CD4-positive, alpha-beta T cell (primary cell): ENCODE results near the gene ARHGAP15. TPM values are rescaled to one million over a fixed set of nuclear protein-coding genes. Genes with fewer than 3 reads are reported as not detected.

Source experiments
- ATAC-seq: fragments of 200-7000 bp; cut with Tn5 transposase; one replicate; pipeline ENCODE4 v1.10.0; 2022; ENCODE audit warnings: mild to moderate bottlenecking; ENCODE audit not compliant: poor library complexity
- CTCF ChIA-PET: fragments of 350-600 bp; sonication (Branson Sonifier 250); formaldehyde crosslinking; loops from one replicate; lab custom pipeline; 2021; ENCODE audit warnings: antibody characterized with exemption, inconsistent platforms; lab: Charles Lee
- POLR2A ChIA-PET: fragments of 350-600 bp; sonication (Branson Sonifier 250); formaldehyde crosslinking; loops from one replicate; lab custom pipeline; 2021; ENCODE audit warnings: antibody characterized with exemption, inconsistent platforms; lab: Charles Lee
- DNase-seq, 14 experiments: peaks; one replicate each; pipeline ENCODE4 v3.0.0-alpha.2; 2013 to 2020; ENCODE audit warnings: mixed read lengths in 2 of 14
- H3K27ac ChIP-seq, 2 donors: one replicate each; pipeline versions ENCODE4 v1.5.1 to v1.7.0; 2013; ENCODE audit warnings: low read length in 2 of 2, low read depth in 1 of 2, mild to moderate bottlenecking in 1 of 2
- H3K27me3 ChIP-seq, 2 experiments: 1 replicate in 1 of 2; 2 replicates in 1 of 2; pipeline versions ENCODE4 v1.6.1 to v1.7.0; 2013; ENCODE audit warnings: low read length in 2 of 2, control low read depth in 1 of 2, mild to moderate bottlenecking in 1 of 2, moderate library complexity in 1 of 2; ENCODE audit not compliant: insufficient read depth in 2 of 2, control insufficient read depth in 1 of 2
- H3K36me3 ChIP-seq: one replicate; pipeline ENCODE4 v1.6.1; 2013; ENCODE audit warnings: low read length, control low read depth; ENCODE audit not compliant: insufficient read depth
- H3K4me1 ChIP-seq: one replicate; pipeline ENCODE4 v1.6.1; 2013; ENCODE audit warnings: low read length, control low read depth; ENCODE audit not compliant: insufficient read depth
- H3K4me3 ChIP-seq: one replicate; pipeline ENCODE4 v1.5.1; 2013; ENCODE audit warnings: mild to moderate bottlenecking, low read length, moderate library complexity
- H3K9me3 ChIP-seq, 2 experiments: 1 replicate in 1 of 2; 2 replicates in 1 of 2; pipeline versions ENCODE4 v1.6.1 to v1.7.0; 2013; ENCODE audit warnings: low read length in 2 of 2, mild to moderate bottlenecking in 2 of 2, control low read depth in 1 of 2, moderate library complexity in 1 of 2; ENCODE audit not compliant: control insufficient read depth in 1 of 2, insufficient read depth in 1 of 2
- H3K27ac Mint-ChIP-seq: one replicate; pipeline ENCODE4 v1.8.0; 2020; ENCODE audit warnings: mixed read lengths
- H3K27me3 Mint-ChIP-seq: one replicate; pipeline ENCODE4 v1.8.0; 2021; ENCODE audit warnings: mixed read lengths
- H3K36me3 Mint-ChIP-seq: one replicate; pipeline ENCODE4 v1.8.0; 2021; ENCODE audit warnings: low read depth, mixed read lengths
- H3K4me1 Mint-ChIP-seq: one replicate; pipeline ENCODE4 v1.8.0; 2021; ENCODE audit warnings: low read depth, mixed read lengths
- H3K4me3 Mint-ChIP-seq: one replicate; pipeline ENCODE4 v1.8.0; 2020; ENCODE audit warnings: mild to moderate bottlenecking, mixed read lengths
- H3K9me3 Mint-ChIP-seq: one replicate; pipeline ENCODE4 v1.8.0; 2020; ENCODE audit warnings: mixed read lengths
- CTCF ChIP-seq: fragments of 200-600 bp; IDR thresholded peaks from one replicate; pipeline ENCODE4 v1.8.0; 2022; ENCODE audit warnings: antibody characterized with exemption, mild to moderate bottlenecking
- intact Hi-C, 2 experiments: fragments of 100-400 bp; cut with DNase I in 1 of 2; cut with micrococcal nuclease in 1 of 2; formaldehyde crosslinking; loops; one replicate each; pipeline versions ENCODE4 v1.15.1 to v1.9.0; 2023 to 2025; cut with DNase I, micrococcal nuclease
- total RNA-seq, 174 experiments: library from RNA in 2 of 174; stranded (reverse) in 2 of 174; gene quantifications; one replicate each; pipeline ENCODE4 v1.2.3 and lab custom pipeline; 2021 to 2026

The ARHGAP15 gene
- total RNA-seq, 2 experiments from 2014 or later: 158 to 165 TPM

- Mint-ChIP-seq H3K36me3 (peaks cover 88% of the 10 kb centered on the region), H3K27me3 (no peaks in the 10 kb centered on the region), H3K4me1 (peaks cover 18% of the 10 kb centered on the region), H3K4me3 (no peak overlapping the region), H3K27ac (no peak overlapping the region), H3K9me3 (no peaks in the 10 kb centered on the region)
- Histone ChIP-seq H3K4me1 (no peaks in the 10 kb centered on the region), H3K4me3 (no peak overlapping the region), H3K36me3 (peaks cover 58% of the 10 kb centered on the region), H3K9me3 (no peaks in the 10 kb centered on the region), H3K27ac (no peak overlapping the region), H3K27me3 (no peaks in the 10 kb centered on the region)
- intact Hi-C loops: no loop called here
- ATAC-seq: no peak
- CTCF ChIA-PET: no interaction called here
- no peak for TF ChIP-seq CTCF
- POLR2A ChIA-PET: no interaction called here
- no peak for DNase-seq
Measured at GRCh38 chr2:143623231-143623908, 494.2 kb downstream of the ARHGAP15 start.

GRCh38 chr2:143623909-143624260 is 494.7 kb downstream of the ARHGAP15 start:
- H3K4me1 Mint-ChIP-seq: peaks cover 18% of the 10 kb centered on the region
- peaks cover 58% of the 10 kb centered on the region for H3K36me3 ChIP-seq
- H3K4me1 ChIP-seq: no peaks in the 10 kb centered on the region
- CTCF ChIA-PET: no interaction called here
- no peak overlapping the region for H3K27ac ChIP-seq
- DNase-seq: no peak
- no peaks in the 10 kb centered on the region for H3K9me3 Mint-ChIP-seq
- TF ChIP-seq CTCF: no peak
- no peaks in the 10 kb centered on the region for H3K27me3 Mint-ChIP-seq
- H3K36me3 Mint-ChIP-seq: peaks cover 92% of the 10 kb centered on the region
- ATAC-seq: no peak
- intact Hi-C loops: no loop called here
- H3K27me3 ChIP-seq: no peaks in the 10 kb centered on the region
- POLR2A ChIA-PET: no interaction called here
- H3K4me3 ChIP-seq: no peak overlapping the region
- no peak overlapping the region for H3K4me3 Mint-ChIP-seq
- no peaks in the 10 kb centered on the region for H3K9me3 ChIP-seq
- H3K27ac Mint-ChIP-seq: no peak overlapping the region

- Mint-ChIP-seq H3K27ac (no peak overlapping the region), H3K36me3 (peaks cover 99% of the 10 kb centered on the region), H3K4me3 (no peak overlapping the region), H3K27me3 (no peaks in the 10 kb centered on the region), H3K9me3 (peaks cover 5% of the 10 kb centered on the region), H3K4me1 (peaks cover 25% of the 10 kb centered on the region)
- no peak for DNase-seq
- no peaks in the 10 kb centered on the region for H3K4me1 ChIP-seq
- TF ChIP-seq CTCF: no peak
- intact Hi-C loops: no loop called here
- H3K27me3 ChIP-seq: no peaks in the 10 kb centered on the region
- ChIA-PET POLR2A (interaction anchor here (0.6 kb wide), 2 partner anchors 23 to 26 kb away, joined by 3 read pairs; no protein-coding TSS in a partner anchor), CTCF (no interaction called here)
- H3K9me3 ChIP-seq: no peaks in the 10 kb centered on the region
- H3K4me3 ChIP-seq: no peak overlapping the region
- ATAC-seq: no peak
- no peak overlapping the region for H3K27ac ChIP-seq
- peaks cover 53% of the 10 kb centered on the region for H3K36me3 ChIP-seq
Measured at GRCh38 chr2:143629340-143629739, 500.1 kb downstream of the ARHGAP15 start.
